COLO829 (cell line): ENCODE results near the gene ASB15.
"Not testable (repeated sequence)": the region's sequence is repeated elsewhere in the genome, so short reads cannot be mapped to it uniquely, and the experiment has no call there.

Experiments
- DNase-seq: peaks from one replicate; pipeline ENCODE4 v3.0.0; 2012; ENCODE audit warnings: low spot score

Gene ASB15

DNA sequence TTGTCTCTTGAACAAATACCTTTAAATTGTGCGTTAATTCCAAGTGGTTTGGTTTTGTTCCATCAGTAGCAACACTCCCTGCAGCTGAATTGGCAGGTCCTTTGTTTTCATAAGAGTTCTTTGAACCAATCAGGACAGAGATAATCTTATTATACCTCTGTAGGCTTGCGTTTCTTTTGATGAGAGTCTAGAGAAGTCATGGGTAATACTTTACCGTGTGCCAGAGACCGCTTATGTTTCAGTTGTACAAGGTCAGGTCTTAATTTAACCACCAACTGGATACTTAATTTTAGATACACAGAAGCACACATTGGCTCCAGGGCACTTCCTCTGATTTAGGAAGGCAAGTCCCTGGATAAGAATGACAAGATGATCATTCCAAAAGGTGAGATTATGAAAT, at the start of gene ASB15:
Gene ASB15 (plus strand): TSS at position 292 of the 400 bp plus-strand sequence. CDS start 12,682 bp downstream, outside the sequence.
- no peak for DNase-seq

DNA sequence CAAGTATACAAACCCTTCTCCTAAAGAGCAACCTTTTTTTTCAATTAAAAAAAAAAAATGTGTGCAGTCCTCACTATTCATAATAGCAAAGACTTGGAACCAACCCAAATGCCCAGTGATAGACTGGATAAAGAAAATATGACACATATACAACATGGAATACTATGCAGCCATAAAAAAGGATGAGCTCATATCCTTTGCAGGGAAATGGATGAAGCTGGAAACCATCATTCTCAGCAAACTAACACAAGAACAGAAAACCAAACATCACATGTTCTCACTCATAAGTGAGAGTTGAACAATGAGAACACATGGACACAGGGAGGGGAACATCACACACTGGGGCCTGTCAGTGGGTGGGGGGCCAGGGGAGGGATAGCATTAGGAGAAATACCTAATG, 49.5 kb upstream of the ASB15 start:
- DNase-seq, result not testable (repeated sequence)

GRCh38 chr7:123552641-123553040, 49.0 kb upstream of the ASB15 start:
- DNase-seq, result no peak

DNA sequence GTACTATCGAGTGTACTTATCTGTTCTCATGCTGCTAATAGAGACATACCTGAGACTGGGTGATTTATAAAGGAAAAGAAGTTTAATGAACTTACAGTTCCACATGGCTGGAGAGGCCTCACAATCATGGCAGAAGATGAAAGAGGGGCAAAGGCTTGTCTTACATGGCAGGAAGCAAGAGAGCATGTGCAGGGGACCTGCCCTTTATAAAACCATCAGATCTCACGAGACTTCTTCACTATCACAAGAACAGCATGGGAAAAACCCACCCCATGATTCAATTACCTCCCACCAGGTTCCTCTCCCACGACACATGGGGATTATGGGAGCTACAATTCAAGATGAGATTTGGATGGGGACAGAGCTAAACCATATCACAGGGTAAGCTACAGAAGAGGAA, 48.5 kb upstream of the ASB15 start:
- DNase-seq, result no peak

DNA sequence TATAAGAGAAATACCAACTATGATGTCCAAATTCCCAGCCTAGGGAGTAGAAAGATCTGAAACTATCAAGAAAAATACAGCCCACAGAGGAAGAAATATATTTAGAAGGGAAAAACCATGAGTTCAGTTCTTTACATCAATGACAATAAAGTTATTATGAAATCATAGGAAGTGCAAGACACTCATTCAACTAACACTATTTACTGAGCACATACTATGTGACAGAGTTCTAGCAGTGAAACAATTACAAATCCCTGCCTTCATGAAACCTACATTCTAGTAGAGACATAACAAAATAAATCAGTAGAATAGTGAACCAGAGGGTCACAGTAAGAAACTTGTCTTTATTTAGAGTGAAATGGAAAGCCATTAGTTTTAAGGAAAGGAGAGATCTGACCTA, 46.1 kb upstream of the ASB15 start:
- no peak for DNase-seq

DNA sequence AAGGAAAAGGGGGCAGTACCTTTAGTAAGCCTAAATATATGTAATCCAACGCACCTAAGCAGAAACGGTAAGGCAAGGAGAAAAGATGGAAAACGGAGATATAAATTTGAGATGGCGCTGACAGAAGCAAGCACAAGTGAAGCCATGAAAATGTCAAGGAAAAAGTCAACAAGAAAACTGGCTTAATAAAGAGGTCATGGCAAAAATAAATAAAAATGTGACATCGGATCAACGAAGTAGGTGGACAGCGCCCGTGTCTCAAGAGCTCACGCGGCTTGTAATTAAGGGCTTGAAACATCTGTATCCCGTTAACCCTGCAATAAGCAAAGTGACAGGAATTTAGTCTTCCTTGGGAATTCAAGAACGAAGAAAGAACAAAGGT, 44.6 kb upstream of the ASB15 start:
- DNase-seq, result peak; percentile 43

- peak; percentile 100 for DNase-seq
Observed at GRCh38 chr7:123557398-123558288, 44.0 kb upstream of the ASB15 start, which contains the start of gene NDUFA5. TSS of gene NDUFA5 (minus strand) at chr7:123557818. CDS start at chr7:123557795, 23 bp downstream.

GRCh38 chr7:123558289-123558874, 43.2 kb upstream of the ASB15 start:
- no peak for DNase-seq

- no peak for DNase-seq
Observed at GRCh38 chr7:123562121-123562520, 39.5 kb upstream of the ASB15 start.

DNA sequence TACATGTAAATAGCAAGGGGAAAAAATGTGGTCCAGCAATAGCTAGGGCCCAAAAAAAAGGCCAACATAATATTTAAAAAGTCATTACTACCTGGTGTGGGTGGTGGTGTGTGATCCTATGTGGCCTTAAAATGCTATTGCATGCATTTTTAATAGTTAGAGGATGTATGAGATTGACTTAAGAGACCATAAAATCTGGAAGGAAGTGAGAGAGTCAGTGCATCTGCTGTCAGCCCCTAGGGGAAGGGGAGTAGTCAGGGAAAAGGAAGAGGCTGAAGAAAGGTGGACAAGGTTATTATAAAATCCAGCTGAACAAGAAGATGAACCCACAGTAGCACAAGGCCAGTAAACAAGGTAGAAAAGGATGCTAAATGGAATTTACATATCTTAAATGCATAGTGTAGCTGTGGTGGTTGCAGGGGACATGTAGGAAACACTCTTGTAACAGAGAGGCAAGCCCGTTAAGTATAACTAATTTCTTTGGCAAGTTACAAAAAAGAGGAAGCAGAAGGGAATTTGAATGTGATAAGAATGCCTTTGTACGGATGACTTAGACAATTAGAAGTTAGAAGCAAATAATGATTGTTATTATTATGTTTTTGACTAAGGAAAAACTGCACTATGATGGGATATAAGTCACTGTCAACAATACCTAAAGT, 32.1 kb upstream of the ASB15 start:
- DNase-seq, result no peak

- DNase-seq, result no peak
Observed at GRCh38 chr7:123570390-123571182, 31.0 kb upstream of the ASB15 start.

DNA sequence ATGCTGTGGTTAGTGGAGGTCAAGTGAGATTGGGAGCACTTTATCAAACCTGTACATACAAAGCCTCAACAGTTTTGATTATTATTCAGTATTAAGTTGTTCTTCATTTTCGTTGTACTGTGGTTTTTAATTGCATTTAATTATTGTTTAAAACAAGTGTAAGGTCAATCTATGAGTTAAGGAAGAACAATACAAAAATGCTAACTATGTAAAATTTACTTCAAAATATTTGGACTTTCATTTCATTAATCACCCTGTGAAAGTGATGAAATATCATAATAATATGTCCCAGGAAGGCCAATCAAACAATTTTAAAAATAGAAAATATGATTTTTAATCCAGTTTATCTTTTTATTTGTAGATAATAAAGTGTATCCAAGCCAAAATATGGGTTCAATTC, 30.4 kb upstream of the ASB15 start:
- DNase-seq, result no peak

- DNase-seq, result no peak
Observed at GRCh38 chr7:123571684-123572083, 29.9 kb upstream of the ASB15 start.

- no peak for DNase-seq
Observed at GRCh38 chr7:123573341-123573740, 28.3 kb upstream of the ASB15 start.

- no peak for DNase-seq
Observed at GRCh38 chr7:123573896-123574467, 27.6 kb upstream of the ASB15 start.

- DNase-seq, result no peak
Observed at GRCh38 chr7:123579416-123579815, 22.2 kb upstream of the ASB15 start.

GRCh38 chr7:123580406-123581161, 21.0 kb upstream of the ASB15 start:
- peak; percentile 73 for DNase-seq

- no peak for DNase-seq
Observed at GRCh38 chr7:123581162-123581459, 20.5 kb upstream of the ASB15 start.

GRCh38 chr7:123583821-123584220, 17.8 kb upstream of the ASB15 start:
- DNase-seq, result no peak

DNA sequence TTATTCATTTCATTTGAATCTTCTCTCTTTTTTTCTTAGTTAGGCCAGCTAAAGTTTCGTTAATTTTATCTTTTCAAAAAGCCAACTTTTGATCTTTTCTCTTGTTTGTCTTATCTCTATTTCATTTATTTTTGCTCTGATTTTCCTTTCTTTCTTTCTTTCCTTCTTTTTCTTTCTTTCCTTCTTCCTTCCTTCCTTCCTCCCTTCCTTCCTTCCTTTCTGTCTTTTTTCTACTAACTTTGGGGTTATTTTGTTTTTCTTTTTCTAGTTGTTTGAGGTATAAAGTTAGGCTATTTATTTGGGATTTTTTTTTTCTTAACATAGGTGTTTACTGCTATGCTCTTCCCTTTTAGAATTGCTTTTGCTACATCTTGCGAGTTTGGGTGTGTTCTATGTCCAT, 13.2 kb upstream of the ASB15 start:
- no peak for DNase-seq

GRCh38 chr7:123594813-123595241, 6.8 kb upstream of the ASB15 start:
- DNase-seq, result no peak
